ELF-1 (cell line): ENCODE results near the gene IL17B.
A peak's percentile ranks its signal among the peaks of the same experiment; 100 is the strongest.
"Not testable (repeated sequence)": the region's sequence is repeated elsewhere in the genome, so short reads cannot be mapped to it uniquely, and the experiment has no call there.

Experiments used
- DNase-seq: peaks from one replicate; pipeline ENCODE4 v3.0.0-alpha.2; 2016; ENCODE audit warnings: low read depth, low spot score

Gene IL17B

DNA sequence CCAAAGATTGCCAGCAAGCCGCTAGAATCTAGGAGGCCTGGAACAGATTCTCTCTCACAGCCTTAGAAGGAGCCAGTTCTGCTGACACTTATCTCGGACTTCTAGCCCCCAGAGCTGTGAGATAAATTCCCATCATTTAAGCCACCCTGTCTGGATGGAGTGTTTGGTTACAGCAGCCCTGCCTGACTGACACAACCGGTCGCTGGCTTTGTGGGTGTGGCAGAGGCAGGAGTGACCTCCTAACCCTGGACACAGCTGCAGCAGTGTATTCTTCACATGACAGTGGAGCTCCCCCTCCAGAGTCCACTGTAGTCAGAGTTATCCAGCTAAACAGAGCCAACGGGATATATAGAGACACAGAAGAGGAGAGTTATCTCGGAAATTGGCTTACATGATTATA lies 21.2 kb upstream of the IL17B start:
- DNase-seq: peak; percentile 83

DNA sequence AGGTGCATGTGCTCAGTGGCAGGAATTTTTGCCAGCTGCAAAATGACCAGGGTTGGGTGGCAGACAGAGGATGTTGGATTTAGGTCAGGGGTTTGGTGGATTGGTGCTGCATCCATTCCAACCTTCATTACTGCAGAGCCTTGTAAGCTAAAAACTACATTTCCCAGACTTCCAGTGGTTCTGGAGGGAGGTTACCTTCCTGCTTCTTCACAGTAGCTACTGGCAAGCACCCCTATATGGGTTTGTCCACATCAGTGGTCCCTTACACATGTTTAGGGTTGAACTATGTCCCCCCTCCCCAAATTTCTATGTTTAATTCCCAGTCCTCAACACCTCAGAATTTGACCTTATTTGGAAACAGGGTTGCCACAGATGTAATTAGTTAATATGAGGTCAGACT lies 20.7 kb upstream of the IL17B start:
- no peak for DNase-seq

DNA sequence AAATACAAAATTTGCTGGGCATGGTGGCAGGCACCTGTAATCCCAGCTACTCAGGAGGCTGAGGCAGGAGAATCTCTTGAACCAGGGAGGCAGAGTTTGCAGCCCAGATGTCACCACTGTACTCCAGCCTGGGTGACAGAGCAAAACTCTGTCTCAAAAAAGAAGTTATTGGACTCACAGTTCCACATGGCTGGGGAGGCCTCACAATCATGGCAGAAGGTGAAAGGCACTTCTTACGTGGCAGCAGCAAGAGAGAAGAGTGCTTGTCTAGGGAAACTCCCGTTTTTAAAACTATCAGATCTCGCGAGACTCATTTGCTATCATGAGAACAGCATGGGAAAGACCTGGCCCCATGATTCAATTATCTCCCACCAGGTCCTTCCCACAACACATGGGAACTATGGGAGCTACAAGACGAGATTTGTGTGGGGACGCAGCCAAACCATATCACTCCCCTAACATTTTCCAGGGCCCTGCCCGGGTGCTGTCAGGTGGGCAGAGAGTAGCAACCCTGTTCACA lies 19.7 kb upstream of the IL17B start:
- DNase-seq: not testable (repeated sequence)

DNA sequence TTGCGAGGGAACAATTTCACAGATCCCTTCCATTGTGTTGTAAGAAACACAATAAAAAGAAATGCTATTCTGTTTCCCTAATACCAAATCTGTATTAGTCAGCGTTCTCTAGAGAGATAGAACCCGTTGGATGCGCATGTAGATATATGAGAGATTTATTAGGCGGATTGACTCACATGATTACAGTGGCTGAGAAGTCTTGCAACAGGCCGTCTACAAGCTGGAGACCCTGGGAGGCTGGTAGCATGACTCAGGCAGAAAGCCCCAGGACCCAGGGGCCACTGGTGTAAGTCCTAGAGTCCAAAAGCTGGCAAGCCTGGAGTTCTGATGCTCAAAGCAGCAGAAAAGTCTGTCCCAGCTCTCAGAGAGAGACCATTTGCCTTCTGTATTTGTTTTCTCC lies 18.4 kb upstream of the IL17B start:
- DNase-seq: no peak

DNA sequence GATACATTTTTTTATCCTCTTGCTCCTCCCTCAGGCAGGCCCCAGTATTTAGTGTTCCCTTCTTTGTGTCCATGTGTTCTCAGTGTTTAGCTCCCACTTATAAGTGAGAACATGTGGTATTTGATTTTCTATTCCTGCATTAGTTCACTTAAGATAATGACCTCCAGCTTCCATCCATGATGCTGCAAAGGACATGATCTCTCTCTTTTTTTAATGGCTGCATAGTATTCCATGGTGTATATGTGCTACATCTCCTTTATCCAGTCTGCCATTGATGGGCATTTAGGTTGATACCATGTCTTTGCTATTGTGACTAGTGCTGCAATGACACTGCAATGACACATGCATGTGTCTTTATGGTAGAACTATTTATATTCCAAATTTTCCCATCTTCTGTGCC lies 15.9 kb upstream of the IL17B start:
- not testable (repeated sequence) for DNase-seq

DNA sequence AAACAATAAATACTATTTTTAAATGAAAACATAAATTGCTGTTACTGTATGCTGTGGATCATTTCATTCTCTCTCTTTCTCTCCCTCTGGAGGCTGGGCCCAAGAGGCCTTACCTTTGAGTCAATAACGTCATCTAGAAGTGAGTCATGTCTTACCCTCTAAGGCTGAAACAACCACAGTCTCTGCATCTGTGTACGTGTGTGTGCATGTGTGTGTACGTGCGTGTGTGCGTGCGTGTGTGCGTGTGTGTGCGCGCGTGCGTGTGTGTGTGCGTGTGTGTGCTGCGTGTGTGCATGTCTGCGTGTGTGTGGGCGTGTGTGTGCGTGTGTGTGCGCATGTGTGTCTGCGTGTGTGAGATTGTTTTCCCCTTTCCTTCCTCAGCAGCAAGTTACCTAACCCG lies 13.6 kb upstream of the IL17B start:
- no peak for DNase-seq

DNA sequence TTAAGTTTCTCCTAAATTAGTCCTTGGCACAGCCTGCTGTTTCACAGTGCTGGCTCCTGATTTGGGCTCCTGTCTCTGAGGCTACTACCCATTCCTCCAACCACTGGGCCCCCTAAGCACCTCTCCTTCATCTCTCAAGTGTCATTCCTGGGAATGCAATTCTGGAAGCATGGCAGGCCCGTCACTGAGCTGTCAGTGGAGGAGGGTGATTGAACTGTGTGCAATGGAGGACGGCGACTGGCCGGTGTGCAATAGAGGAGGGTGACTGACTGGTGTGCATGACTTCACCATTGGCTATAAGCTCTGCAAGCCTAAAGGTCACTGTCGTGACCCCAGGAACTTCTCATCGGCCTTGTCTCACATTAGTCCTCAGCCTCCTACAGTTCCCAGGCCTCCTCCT lies 12.4 kb upstream of the IL17B start:
- no peak for DNase-seq

DNA sequence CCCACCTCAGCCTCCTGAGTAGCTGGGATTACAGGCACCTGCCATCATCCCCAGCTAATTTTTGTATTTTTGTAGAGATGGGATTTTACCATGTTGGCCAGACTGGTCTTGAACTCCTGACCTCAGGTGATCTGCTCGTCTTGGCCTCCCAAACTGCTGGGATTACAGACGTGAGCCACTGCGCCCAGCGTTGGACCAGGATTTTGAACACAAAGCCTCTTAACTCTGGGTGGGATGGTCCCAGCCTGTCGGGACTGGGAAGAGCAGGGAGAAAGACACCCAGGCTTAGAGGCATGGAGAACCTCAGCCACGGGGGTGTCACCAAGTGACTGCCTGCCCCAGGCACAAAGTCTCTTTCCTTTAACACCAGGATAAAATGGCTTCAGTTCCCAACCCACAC lies 12.0 kb upstream of the IL17B start:
- DNase-seq: not testable (repeated sequence)

DNA sequence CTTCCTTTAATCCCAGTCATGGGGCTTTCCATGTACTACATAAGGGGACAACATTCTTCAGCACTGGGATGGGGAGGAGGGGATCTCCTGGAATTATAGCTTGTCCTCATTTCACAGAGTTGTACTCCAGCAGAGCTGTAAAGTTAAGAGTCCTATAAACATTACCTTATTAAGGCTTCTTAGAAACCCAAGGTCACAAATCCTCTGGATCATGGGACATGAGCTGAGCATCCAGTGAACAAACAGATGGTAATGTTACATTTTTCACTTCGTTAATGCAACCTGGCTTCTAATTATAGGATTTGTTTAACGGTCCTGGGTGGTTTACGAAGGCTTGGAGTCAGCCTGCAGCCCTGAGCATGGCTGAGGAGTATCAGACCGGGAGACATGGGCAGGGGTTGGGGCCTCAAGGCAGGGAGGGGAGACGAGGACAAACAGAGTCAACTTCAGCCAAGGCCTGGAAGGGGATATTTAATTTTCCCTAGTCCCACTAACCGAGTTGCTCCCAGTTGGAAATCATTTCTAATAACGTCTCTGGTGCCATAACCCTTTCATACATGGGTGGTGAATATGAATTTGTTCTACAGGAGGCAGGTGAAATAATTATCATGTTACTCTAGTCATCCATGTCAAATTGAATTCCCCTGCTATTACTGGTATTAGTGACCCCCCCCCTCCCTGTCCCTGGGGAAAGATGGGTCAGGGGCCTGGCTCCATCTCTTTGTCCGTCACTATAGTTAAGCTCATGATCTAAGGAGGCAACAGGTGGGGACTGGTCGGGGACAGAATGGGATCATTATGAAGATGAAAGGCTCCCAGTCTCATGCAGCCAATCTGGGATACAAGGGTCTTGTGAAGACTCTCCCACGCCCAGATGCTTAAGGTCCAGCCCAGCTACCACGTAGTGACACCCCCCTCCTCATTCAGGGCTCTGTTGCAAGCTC lies 10.7 kb upstream of the IL17B start:
- no peak for DNase-seq

DNA sequence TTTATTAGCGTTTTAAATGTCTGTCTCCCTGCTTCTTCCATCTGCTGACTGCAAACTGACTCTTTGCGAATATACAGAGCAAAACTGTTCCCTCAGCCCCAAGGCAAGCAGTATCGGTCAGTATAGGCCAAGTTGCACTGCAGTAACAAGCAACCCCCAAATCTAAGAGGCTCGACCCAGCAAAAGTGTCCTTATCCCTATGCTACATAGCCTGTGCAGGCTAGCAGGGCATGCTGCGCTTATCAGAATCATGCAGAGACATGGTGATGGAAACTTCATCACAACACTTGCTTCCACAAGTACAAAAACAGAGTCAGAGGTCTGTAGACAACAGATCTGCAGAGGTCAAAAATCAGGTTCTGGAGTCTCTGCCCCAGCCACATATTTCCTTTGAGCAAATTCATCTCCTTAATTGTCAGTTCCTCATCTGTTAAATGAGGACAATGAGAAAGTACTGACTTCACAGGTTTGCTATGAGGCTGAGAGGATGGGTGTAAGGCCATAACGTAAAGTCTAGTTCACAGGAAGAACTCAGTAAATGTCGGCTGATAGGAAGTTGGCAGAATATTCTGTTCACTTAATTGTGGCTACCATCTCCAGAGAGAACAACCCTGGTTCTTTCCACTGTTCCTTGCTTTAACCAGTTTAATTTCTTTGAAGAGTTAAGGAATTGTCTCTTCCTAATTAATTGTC lies 9.6 kb upstream of the IL17B start:
- DNase-seq: no peak

DNA sequence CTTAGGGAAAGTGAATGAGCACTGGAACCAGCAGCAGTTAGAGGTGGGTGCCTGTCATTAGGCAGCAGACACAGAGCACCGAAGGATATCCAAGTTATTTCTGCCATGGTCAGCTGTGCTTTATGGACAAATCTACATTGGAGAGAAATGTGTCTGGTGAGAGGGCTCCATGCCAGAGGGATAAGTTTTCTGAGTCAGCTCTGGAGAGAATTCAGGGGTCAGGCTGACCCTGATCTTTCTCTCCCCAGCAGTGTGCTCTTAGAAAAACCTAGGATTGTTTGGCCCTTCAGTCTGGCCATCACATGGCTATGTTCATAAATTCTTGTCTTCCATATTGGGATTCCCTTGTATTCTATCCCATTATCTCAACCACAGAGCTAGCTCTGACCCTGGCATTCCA lies 8.9 kb upstream of the IL17B start:
- DNase-seq: no peak

DNA sequence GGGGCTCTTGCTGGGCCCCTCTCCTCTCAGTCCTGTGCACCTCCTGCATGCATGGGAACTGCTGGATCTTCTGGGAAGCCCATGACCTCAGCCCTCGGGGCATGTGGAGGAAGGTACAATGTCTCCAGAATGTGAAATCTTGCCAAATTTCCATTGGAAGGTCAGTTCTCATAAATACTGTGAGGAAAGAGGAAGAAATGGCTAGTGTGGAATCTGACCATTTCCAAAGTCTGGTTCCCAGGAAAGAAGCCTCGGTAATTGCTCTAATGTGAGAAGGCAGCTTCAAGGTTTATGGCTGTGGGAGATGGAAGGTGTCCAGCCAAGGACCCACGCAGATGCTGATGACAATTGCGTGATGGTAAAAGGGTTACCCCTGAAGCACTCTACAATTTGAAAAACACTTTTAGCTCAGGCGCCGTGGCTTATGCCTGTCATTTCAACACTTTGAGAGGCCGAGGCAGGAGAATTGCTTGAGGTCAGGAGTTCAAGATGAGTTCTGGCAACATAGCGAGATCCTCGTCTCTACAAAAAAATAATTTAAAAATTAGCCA lies 8.1 kb upstream of the IL17B start:
- no peak for DNase-seq

DNA sequence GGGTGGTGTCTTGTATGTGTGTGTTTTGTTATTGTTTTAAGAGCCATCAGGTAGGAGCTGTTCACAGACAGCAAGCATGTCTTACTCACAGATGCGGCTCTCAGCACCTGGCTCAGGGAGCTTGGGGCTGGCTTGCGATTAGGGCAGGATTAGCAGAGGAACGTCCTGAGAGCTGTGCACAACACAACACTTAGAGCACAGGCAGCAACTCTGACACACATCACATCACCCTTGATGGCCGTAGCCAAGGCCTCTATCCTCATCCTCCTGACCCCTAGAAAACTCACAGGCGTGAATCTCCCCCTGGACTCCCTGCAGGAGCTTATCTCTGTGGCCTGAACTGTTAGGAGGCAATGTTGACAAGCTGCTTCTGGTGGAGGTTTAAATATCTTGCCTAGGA lies 7.1 kb upstream of the IL17B start:
- DNase-seq: peak; percentile 59

DNA sequence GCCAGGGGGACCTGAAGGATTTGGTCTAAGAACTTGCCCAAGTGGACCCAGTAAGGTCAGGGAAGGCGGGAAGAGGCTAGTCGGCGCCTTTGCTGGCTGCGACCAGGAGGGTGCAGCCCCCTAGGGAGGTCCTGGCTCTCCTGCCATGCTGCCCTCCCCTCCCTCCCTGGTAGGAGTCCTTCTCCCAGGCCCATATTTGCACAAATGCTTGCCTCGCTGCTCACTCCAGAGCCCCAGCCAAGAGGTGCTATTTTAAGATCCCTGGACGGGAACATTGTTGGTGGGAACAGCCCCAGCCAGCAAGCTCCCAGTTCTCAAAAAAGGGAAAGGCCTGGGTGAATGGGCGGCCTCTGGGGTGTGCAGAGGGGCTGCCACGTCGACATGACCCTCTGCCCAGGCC lies 4.3 kb upstream of the IL17B start:
- no peak for DNase-seq

DNA sequence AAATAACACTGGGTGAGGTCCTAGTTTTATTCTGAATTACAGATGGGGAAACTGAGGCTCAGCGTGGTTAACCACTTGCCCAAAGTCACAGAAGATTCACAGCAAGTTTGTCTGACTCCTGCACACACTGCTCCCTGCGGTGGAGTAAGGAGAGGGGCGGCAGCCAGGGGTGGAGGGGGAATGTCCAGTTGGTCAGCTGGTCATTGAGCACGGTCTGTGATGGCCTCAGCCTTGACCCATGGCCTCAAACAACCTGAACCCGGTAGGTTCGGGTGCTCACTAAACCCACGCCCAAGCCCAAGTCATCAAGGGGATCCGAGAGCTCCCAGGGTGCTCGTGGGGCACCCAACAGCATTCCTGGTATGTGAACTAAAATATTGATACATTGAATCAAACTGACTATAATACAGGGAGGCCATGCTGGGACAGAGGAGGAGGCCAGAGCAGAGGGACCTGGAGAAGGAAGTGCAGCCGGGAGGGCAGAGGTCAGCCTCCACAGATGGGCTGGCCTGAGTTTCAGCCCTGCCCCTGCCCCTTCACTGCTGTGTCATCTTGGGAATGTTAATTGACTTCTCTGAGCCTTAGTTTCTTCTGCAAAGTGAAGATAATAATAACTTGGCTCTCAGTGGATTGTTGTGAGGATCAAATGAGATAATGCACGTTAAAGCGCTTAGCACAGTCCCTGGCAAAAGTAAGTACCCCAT lies 3.6 kb upstream of the IL17B start:
- no peak for DNase-seq

DNA sequence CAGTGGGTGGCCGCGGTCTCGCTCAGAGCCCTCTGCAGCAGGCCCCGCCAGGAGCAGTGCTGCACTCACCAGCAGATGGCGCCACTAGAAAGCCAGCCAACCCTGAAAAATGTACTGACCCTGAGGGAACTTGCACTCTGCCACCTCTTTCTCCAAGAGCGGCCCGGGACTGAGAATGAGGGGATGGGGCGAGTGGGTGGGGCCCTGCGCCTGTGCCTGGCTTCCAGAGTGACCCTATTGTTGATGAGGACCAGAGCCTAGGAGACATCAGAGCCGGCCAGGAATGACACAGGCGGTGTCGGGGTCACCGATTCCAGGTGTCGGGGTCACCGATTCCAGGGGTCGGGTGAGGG lies 2.9 kb upstream of the IL17B start:
- DNase-seq: peak; percentile 95

DNA sequence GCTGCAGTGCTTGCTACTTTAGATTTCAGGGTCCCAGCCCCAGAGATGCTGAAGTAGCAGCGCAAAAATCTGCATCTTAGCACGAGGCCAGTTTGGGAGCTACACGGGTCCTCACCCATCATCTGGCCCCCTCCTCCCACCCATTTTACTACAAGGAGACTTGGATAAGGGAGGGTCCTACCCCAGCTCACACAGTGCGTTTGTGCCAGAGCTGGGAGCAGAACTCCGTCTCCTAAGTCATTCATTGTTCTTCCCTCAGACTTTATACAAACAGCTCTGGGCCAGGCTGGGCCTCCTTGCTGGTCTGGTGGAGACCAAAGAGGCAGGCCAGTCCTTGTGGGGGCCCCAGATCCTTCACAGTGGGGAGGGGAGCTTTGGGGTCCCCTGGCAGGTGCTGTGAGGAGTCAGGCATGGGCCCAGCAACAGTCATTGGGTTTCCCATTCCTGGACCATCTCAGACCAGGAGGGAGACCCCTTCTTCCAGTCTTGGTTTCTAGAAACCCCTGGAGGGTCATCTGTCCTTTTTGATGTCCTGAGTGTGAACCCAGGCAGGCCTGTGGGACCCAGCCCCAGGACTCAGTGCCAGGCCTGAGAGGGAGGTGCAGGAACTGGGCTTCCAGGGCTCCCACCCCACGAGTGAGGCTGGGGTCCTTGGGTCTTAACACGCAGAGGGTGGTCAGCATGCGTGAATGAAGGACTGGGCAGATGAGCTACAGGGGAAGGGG lies 2.3 kb upstream of the IL17B start:
- no peak for DNase-seq

DNA sequence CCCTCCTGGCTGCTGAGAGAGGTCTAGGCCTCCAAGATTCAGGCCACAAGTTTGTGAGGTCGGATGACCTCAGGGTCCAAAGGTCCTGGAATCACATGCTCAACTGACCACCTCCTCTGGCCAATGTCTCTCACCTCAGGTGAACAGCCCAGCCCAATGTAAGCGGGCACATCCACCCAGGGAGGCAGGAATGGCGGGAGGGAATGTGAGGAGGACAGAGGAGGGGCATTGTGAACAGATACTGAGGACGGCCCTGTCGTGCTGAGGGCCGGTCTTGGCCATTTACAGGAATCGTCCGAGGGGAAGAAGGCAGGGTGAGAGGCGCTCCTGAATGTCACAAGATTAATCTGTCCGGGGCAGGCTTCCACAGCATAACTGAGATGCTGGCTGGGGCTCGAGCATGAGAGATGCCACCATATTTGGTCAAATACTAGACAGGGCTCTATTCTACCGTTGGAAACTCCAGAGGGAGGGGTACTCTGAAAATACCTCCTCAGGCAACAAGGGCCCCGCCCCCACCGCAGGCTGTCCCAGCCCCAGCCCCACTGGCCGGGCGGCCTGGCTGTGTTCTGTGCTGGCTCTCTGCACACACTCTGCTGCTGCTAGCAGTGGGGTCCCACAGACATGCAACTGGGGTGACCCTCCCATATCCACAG lies 1.5 kb upstream of the IL17B start:
- peak; percentile 57 for DNase-seq

DNA sequence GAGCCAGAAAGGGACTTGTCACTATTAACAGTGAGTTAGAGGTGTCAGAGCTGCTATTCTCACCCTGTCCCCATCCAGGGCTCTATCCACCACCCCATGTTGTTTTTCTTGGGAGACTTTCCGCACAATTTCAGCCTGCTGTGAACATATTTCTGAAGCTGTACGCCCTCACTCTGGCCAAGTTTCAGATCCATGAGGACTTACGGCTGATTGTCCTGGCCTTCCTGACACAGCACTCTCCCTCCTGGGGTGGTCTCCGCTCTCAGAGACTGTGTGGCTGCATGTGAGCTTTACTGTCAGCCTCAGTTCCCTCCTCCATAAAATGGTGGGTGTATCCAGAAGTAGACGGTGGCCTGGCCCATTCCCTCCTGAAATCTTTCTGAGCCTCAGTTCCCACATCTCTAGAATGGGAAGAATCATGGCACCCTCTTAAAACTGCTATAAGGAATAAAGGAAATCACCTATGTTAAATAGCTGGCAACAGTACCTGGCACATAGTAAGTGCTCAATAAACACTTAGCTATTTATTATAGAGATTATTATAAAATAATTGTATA lies 804 bp upstream of the IL17B start:
- no peak for DNase-seq

DNA sequence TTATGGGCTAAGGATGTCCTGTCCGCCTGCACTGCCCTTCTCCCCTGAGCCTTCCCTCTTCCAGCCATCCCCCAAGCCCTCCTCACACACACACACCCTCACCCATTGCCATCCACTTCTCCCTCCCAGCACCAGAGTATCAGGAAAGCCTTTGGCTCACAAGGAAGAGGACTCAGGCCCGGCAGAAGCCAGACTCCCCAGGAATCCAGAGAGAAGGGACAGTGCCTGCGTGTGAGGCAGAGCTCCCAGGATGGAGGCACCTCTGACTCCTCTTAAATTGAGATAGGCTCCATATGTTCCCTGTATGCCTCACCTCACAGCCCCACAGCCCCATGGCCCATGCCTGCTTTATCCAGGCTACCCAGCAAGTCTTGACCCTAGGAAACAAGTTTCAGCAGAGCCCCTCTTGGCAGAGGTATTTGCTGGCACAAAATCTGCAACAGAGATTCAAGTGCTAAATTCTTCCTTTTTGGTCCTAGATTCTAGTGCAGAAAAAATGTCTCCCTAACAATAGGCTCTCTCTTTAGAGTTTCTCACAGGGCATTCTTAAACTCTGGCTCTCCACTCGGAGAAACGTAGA lies 761 bp downstream of the IL17B start:
- DNase-seq: no peak
